Forelimb muscle (tissue), 1 donor: ENCODE data around the gene NELFCD. TPM values are rescaled to one million over a fixed set of nuclear protein-coding genes. Genes with fewer than 3 reads are reported as not detected.
"Not testable (repeated sequence)": the region's sequence is repeated elsewhere in the genome, so short reads cannot be mapped to it uniquely, and the experiment has no call there.

Experiments used
- DNase-seq: peaks from one replicate; pipeline ENCODE4 v3.0.0-alpha.2; 2013; ENCODE audit warnings: low read depth
- polyA plus RNA-seq: library from polyadenylated mRNA; unstranded; fragments of 120-200 nt; gene quantifications from one replicate; pipeline ENCODE4 v1.2.1, GENCODE V29; 2013; ENCODE audit not compliant: insufficient read length

Gene NELFCD
- polyA plus RNA-seq, 1 donor, result 60.9 TPM

GRCh38 chr20:58973866-58974265, 7.2 kb upstream of the NELFCD start:
- DNase-seq, result no peak

- DNase-seq, result no peak
Observed at GRCh38 chr20:58975353-58975752, 5.7 kb upstream of the NELFCD start.

- DNase-seq, result no peak
Observed at GRCh38 chr20:58976061-58976730, 4.9 kb upstream of the NELFCD start.

GRCh38 chr20:58978351-58979190, 2.5 kb upstream of the NELFCD start:
- no peak for DNase-seq

GRCh38 chr20:58981628-58982364, 740 bp downstream of the NELFCD start:
- no peak for DNase-seq

GRCh38 chr20:58982406-58983114, 1.5 kb downstream of the NELFCD start:
- no peak for DNase-seq

GRCh38 chr20:58983115-58983468, 2.0 kb downstream of the NELFCD start:
- DNase-seq, result not testable (repeated sequence)

- DNase-seq, result no peak
Observed at GRCh38 chr20:58984691-58985090, 3.6 kb downstream of the NELFCD start.

- DNase-seq, result no peak
Observed at GRCh38 chr20:58985656-58986055, 4.6 kb downstream of the NELFCD start.

GRCh38 chr20:58986286-58986967, 5.4 kb downstream of the NELFCD start:
- no peak for DNase-seq

- DNase-seq, result no peak
Observed at GRCh38 chr20:58986968-58987517, 6.0 kb downstream of the NELFCD start.

- no peak for DNase-seq
Observed at GRCh38 chr20:58987790-58988564, 6.9 kb downstream of the NELFCD start.

GRCh38 chr20:58988565-58988882, 7.5 kb downstream of the NELFCD start:
- DNase-seq, result no peak

- DNase-seq, result no peak
Observed at GRCh38 chr20:58989196-58989595, 8.1 kb downstream of the NELFCD start.

- no peak for DNase-seq
Observed at GRCh38 chr20:58990651-58991445, 9.8 kb downstream of the NELFCD start.

- no peak for DNase-seq
Observed at GRCh38 chr20:58991715-58992114, 10.7 kb downstream of the NELFCD start.

GRCh38 chr20:58992911-58993310, 11.9 kb downstream of the NELFCD start:
- DNase-seq, result no peak

- DNase-seq, result no peak
Observed at GRCh38 chr20:58993332-58994248, 12.5 kb downstream of the NELFCD start.
